ENCODE measurements around the gene PELI3.
A peak's percentile ranks its signal among the peaks of the same experiment; 100 is the strongest.
"Not testable (repeated sequence)": the region's sequence is repeated elsewhere in the genome, so short reads cannot be mapped to it uniquely, and the experiment has no call there.

Gene PELI3

GRCh38 chr11:66448523-66448922 is 18.2 kb upstream of the PELI3 start:
- DNase-seq (ENCODE audit: low read depth), result no peak

DNA sequence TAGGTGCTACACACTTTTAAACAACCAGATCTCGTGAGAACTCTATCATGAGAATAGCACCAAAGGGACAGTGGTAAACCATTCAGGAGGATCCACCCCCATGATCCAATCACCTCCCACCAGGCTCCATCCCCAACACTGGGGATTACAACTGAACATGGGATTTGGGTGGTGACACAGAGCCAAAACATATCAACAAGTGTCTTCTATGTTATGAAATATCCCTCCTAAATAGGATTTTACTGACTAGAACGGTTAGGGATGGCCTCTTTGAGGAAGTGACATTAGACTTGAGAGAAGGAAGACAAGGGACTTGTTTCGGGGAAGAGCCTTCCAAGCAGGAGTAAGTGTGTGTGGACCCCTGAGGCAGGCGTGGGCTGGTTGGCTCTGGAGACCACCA is 16.1 kb upstream of the PELI3 start:
- no peak for DNase-seq (ENCODE audit: low read depth)

GRCh38 chr11:66451663-66452062 is 15.0 kb upstream of the PELI3 start:
- no peak for DNase-seq (ENCODE audit: low read depth)

DNA sequence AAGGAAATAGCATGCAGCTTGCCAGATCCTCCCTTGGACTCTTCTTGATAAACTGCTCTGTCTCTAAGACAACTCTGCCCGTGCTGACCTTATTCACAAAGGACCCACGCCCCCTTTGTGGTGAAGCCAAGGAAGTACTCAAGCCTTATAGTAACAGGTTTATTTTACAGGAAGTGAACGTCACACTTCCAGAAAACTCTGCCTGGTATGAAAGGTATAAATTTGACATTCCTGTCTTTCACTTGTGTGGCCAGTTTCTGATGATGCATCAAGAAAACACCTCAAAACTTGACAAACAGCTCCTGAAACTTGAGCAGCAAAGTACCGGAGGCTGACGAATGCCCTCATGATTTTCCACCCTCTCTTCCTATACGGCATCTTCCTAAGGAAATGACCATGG is 12.5 kb upstream of the PELI3 start:
- DNase-seq (ENCODE audit: low read depth), result no peak

GRCh38 chr11:66454828-66455227 is 11.9 kb upstream of the PELI3 start:
- no peak for DNase-seq (ENCODE audit: low read depth)

GRCh38 chr11:66457826-66458225 is 8.9 kb upstream of the PELI3 start:
- no peak for DNase-seq (ENCODE audit: low read depth)

DNA sequence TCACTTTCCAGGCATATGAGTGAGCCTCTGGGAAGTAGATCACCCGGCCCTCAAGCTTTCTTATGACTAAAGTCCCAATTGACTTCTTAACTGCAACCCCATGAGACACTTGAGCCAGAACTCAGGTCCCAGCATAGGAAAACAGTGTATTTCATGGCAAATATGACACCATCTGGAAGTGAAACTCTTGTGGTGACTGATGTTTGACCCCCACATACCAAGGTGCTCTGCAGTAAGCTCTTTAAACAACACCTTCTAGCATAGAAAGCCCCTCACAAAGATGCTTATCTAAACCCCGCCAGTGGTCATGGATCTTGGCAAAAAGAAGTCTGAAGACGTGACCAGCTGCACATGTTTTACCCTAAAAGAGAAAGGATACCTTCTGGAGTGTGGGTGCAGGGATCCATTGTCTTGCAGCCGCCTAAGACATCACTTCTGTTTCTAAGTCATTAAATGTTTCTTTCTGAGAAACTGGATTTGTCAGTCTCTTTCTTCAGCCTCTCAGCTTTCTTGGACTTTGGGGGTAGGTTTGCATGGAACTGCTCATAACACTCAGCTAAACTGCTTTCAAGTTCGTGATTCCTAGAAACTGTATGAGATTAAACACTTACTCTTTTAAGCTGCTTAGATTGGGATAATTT is 7.4 kb upstream of the PELI3 start:
- no peak for DNase-seq (ENCODE audit: low read depth)

DNA sequence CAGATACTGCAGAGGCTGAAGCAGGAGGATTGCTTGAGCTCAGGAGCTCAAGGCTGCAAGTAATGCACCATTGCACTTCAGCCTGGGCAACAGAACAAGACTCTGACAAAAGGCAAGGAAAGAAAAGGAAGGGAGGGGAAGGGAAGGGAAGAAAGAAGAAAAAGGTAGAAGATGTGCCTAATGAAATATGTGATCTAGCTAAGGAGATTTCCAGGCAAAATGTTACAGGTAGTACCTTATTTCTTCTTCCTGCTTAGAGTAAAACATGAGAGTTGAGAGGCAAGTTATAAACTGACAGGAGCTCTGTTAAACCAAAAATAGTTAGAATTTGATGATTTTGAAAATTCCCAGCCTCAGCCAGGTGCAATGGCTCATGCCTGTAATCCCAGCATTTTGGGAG is 4.7 kb upstream of the PELI3 start:
- no peak for DNase-seq (ENCODE audit: low read depth)

- DNase-seq (ENCODE audit: low read depth), result no peak
These were observed 3.8 kb upstream of the PELI3 start for GRCh38 chr11:66462911-66463310.

GRCh38 chr11:66464116-66464515 is 2.6 kb upstream of the PELI3 start:
- not testable (repeated sequence) for DNase-seq (ENCODE audit: low read depth)

DNA sequence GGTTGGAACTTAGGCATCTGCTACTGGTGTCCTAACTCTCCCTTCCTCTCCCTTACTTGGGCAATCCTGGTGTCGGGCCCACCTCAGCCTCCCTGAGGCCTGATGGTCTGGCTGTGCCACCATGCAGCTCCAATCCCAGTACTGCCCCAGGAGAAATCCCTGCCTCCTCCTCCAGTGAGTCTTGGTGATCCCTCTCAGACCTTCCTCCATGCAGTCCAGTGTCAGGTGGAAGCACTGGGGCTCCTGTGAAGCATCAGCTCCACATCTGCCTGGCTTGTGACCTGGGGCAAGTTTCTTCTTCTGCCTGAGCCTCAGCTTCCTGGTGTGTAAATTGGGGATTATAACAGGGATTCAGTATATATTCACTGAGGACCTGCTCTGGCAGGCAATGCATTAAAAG is 1.8 kb upstream of the PELI3 start:
- no peak for DNase-seq (ENCODE audit: low read depth)

DNA sequence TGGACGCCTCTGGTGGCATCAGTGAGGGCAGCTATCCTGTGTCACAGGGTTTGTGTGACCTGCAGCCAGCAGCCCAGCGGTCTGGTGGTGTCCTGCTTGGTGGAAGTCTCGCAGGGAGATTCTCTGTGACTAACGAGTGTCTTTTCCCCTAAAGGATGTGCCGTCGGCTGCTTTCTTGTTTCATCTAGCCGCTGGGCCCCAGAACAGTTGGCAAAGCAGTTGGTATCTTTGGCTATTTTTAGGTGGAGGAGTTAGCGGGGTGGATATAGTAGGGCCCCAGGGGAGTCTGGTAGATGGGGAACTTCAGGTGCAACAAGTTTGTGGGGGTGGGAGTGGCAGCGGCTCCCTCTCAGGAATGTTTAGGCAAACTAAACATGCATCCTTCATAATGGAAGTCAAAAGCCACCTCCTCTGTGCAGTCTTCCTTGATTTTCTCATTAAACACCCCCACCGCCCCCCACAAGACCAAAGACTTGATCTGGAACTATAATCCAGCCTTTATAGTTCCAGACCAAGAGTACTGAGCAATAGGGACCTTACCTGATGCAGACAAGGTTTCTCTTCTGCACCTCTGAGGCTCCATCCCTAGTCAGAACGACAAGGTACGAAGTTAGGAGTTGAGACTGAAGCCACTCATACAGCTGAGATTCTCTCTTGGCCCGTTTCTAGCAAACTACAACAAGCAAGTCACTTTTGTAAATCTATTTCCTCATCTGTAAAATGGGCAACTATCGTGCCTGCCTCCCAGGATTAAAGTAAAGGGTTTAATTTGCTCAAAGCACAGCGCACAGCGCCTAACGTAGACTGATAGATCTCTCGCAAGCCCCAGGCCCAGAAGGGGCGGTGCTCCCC is 1.1 kb upstream of the PELI3 start:
- no peak for DNase-seq (ENCODE audit: low read depth)

DNA sequence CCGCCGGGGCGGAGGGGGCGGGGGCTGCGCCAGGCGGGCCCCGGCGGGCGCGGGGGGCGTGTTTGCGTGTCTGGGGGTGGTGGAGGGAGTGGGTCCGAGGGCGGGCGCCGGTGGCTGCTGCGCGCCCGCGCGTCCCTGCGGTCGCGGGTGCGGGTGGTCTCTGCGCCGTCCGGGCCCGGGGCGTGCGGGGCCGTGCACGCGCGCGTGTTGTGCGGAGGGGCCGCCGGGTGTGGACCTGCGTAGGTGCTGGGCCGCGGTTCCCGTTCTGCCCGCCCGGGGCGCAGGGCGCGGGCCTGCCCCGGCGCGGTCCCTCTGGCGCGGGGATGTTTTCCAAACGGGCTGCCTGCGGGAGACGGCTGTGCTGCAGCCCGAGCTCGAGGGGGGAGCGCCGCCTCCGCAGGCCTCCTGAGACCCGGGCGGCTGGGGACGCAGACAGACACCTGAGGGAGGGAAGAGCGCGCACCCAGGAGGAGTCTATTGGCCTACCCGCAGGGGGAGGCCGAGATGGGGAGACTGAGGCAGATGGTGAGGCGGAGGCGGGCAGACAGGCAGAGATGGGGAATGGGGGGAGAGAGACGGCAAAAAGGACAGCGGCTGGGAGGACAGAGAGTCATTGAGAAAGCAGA is 442 bp downstream of the PELI3 start:
- DNase-seq (ENCODE audit: low read depth), result peak; percentile 17

GRCh38 chr11:66467756-66468155 is 1.1 kb downstream of the PELI3 start:
- no peak for DNase-seq (ENCODE audit: low read depth)

- no peak for DNase-seq (ENCODE audit: low read depth)
These were observed 2.0 kb downstream of the PELI3 start for GRCh38 chr11:66468691-66469090.

GRCh38 chr11:66469441-66469840 is 2.7 kb downstream of the PELI3 start:
- DNase-seq (ENCODE audit: low read depth), result no peak

- no peak for DNase-seq (ENCODE audit: low read depth)
These were observed 3.3 kb downstream of the PELI3 start for GRCh38 chr11:66470015-66470414.

GRCh38 chr11:66471142-66471541 is 4.4 kb downstream of the PELI3 start:
- no peak for DNase-seq (ENCODE audit: low read depth)

- DNase-seq (ENCODE audit: low read depth), result no peak
These were observed 5.3 kb downstream of the PELI3 start for GRCh38 chr11:66472054-66472453.

DNA sequence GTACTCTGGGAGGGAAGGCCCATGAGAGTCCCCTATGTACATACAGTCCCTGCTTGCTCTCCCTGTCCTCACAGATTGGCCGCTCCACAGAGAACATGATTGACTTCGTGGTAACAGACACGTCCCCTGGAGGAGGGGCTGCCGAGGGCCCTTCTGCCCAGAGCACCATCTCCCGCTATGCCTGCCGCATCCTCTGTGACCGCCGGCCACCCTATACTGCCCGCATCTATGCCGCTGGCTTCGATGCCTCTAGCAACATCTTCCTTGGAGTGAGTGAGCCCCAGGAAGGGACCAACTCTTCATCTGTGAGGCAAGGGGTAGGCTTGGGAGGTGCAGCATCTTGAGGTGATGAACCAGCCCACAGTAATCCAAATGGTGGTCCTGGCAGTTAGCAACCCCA is 6.5 kb downstream of the PELI3 start:
- no peak for DNase-seq (ENCODE audit: low read depth)

- no peak for DNase-seq (ENCODE audit: low read depth)
These were observed 7.2 kb downstream of the PELI3 start for GRCh38 chr11:66473608-66474515.

All from activated T-cell treated with anti-CD3 and anti-CD28 coated beads for 24 hours (primary cell).